B cell (primary cell): ENCODE data around the gene PCDHA6. TPM values are rescaled to one million over a fixed set of nuclear protein-coding genes. Genes with fewer than 3 reads are reported as not detected.
"Not testable (repeated sequence)": the region's sequence is repeated elsewhere in the genome, so short reads cannot be mapped to it uniquely, and the experiment has no call there.

Experiments
- ATAC-seq: fragments of 200-7000 bp; cut with Tn5 transposase; one replicate; pipeline ENCODE4 v1.10.0; 2021; ENCODE audit warnings: low read depth, mild to moderate bottlenecking, moderate number of reproducible peaks, moderate library complexity
- CTCF ChIA-PET: fragments of 350-600 bp; sonication (Branson Sonifier 250); formaldehyde crosslinking; loops from one replicate; lab custom pipeline; 2021; ENCODE audit warnings: antibody characterized with exemption, inconsistent platforms; lab: Charles Lee
- POLR2A ChIA-PET: fragments of 350-600 bp; sonication (Branson Sonifier 250); formaldehyde crosslinking; loops from one replicate; lab custom pipeline; 2021; ENCODE audit warnings: antibody characterized with exemption; lab: Charles Lee
- DNase-seq: peaks from one replicate; pipeline ENCODE4 v3.0.0; 2013
- H2AFZ ChIP-seq: 2 replicates; pipeline ENCODE4 v1.6.1; 2012; ENCODE audit warnings: mild to moderate bottlenecking, low read depth, low read length; ENCODE audit not compliant: insufficient read depth, poor library complexity, severe bottlenecking
- H3K27ac ChIP-seq, 2 donors: 1 replicate in 1 of 2; 2 replicates in 1 of 2; pipeline ENCODE4 v1.5.1; 2012 to 2013; ENCODE audit warnings: low read length in 2 of 2, mild to moderate bottlenecking in 2 of 2, moderate library complexity in 1 of 2
- H3K27me3 ChIP-seq, 4 experiments: fragments of 200-600 bp in 1 of 4; sonication (generic) in 1 of 4; replicated peaks in 1 of 4; 1 replicate in 2 of 4; 2 replicates in 2 of 4; pipeline versions ENCODE4 v1.6.1 to v1.7.0; 2013 to 2016; ENCODE audit warnings: low read length in 3 of 4, mild to moderate bottlenecking in 2 of 4, mixed read lengths in 1 of 4, moderate library complexity in 1 of 4; ENCODE audit not compliant: insufficient read depth in 4 of 4, control insufficient read depth in 3 of 4; ENCODE audit errors: control extremely low read depth in 1 of 4
- H3K36me3 ChIP-seq, 2 experiments: replicated peaks in 1 of 2; 1 replicate in 1 of 2; 2 replicates in 1 of 2; pipeline versions ENCODE4 v1.6.1 to v1.7.1; 2013; ENCODE audit warnings: low read length in 1 of 2; ENCODE audit not compliant: insufficient read depth in 2 of 2, control insufficient read depth in 1 of 2; ENCODE audit errors: control extremely low read depth in 1 of 2, extremely low read depth in 1 of 2
- H3K4me1 ChIP-seq, 2 donors: fragments of 200-600 bp in 1 of 2; sonication (generic) in 1 of 2; 1 replicate in 1 of 2; 2 replicates in 1 of 2; pipeline versions ENCODE4 v1.5.1 to v1.6.1; 2013 to 2017; ENCODE audit warnings: low read length in 2 of 2; ENCODE audit not compliant: control insufficient read depth in 2 of 2, insufficient read depth in 2 of 2
- H3K4me2 ChIP-seq: replicated peaks from 2 replicates; pipeline ENCODE3; 2012; ENCODE audit warnings: mild to moderate bottlenecking, low read depth, low read length; ENCODE audit not compliant: poor library complexity, severe bottlenecking
- H3K4me3 ChIP-seq, 5 experiments: fragments of 200-600 bp in 1 of 5; sonication (generic) in 1 of 5; 1 replicate in 3 of 5; 2 replicates in 2 of 5; pipeline versions ENCODE4 v1.5.1 to v1.7.0; 2011 to 2016; ENCODE audit warnings: low read length in 4 of 5, mild to moderate bottlenecking in 4 of 5, low read depth in 2 of 5, control low read depth in 1 of 5, moderate library complexity in 1 of 5; ENCODE audit not compliant: insufficient read depth in 1 of 5; ENCODE audit errors: control extremely low read depth in 1 of 5, extremely low read depth in 1 of 5
- H3K79me2 ChIP-seq: fragments of 200-600 bp; sonication (generic); one replicate; pipeline ENCODE4 v1.6.0; 2016; ENCODE audit warnings: low read length; ENCODE audit not compliant: control insufficient read depth, insufficient read depth
- H3K9ac ChIP-seq: fragments of 200-600 bp; sonication (generic); 2 replicates; pipeline ENCODE4 v1.6.1; 2017; ENCODE audit warnings: mild to moderate bottlenecking, low read length, moderate library complexity
- H3K9me3 ChIP-seq, 3 donors: one replicate each; pipeline versions ENCODE4 v1.6.1 to v1.7.1; 2013; ENCODE audit warnings: low read length in 2 of 3; ENCODE audit not compliant: control insufficient read depth in 2 of 3, insufficient read depth in 1 of 3; ENCODE audit errors: control extremely low read depth in 1 of 3
- H4K20me1 ChIP-seq: 2 replicates; pipeline ENCODE4 v1.6.0; 2012; ENCODE audit warnings: mild to moderate bottlenecking, low read length; ENCODE audit not compliant: insufficient read depth, control insufficient read depth, poor library complexity, severe bottlenecking
- H3K27ac Mint-ChIP-seq: one replicate; pipeline ENCODE4 v1.8.0; 2021; ENCODE audit warnings: mixed read lengths
- H3K27me3 Mint-ChIP-seq: one replicate; pipeline ENCODE4 v1.8.0; 2021; ENCODE audit warnings: mixed read lengths
- H3K4me1 Mint-ChIP-seq: one replicate; pipeline ENCODE4 v1.8.0; 2021; ENCODE audit warnings: mixed read lengths
- H3K4me3 Mint-ChIP-seq: one replicate; pipeline ENCODE4 v1.8.0; 2021; ENCODE audit warnings: mixed read lengths
- H3K9me3 Mint-ChIP-seq: one replicate; pipeline ENCODE4 v1.8.0; 2022; ENCODE audit warnings: mixed read lengths; ENCODE audit not compliant: insufficient read depth
- EZH2 ChIP-seq: IDR thresholded peaks from 2 replicates; pipeline ENCODE4 v1.6.1; 2012; ENCODE audit warnings: borderline replicate concordance, low read depth, mild to moderate bottlenecking, moderate library complexity, low read length; ENCODE audit not compliant: insufficient read depth, poor library complexity, severe bottlenecking
- WGBS: methylation state at CpG from one replicate; pipeline ENCODE4 v1.1.5; 2013; ENCODE audit warnings: missing lambda C conversion rate; ENCODE audit not compliant: insufficient coverage; 5-methylcytosine and 5-hydroxymethylcytosine counted together
- intact Hi-C: fragments of 100-400 bp; cut with micrococcal nuclease; formaldehyde crosslinking; loops from one replicate; pipeline ENCODE4 v1.10.0; 2022
- polyA plus RNA-seq: library from polyadenylated mRNA; depleted of rRNA; stranded (reverse); fragments of >200 nt; gene quantifications from 2 replicates; pipeline ENCODE4 v1.2.3, GENCODE V29; 2012
- total RNA-seq, 2 donors: library from RNA; stranded (reverse); fragments of 120-200 nt in 1 of 2; gene quantifications; 1 replicate in 1 of 2; 2 replicates in 1 of 2; pipeline versions ENCODE4 v1.2.3 to v1.2.4, GENCODE V29; 2013 to 2022
- TF ChIP-seq, protein P1 (sequence below): fragments of 200-600 bp; IDR thresholded peaks from one replicate; pipeline ENCODE4 v1.8.0; 2022; ENCODE audit warnings: antibody characterized with exemption, mild to moderate bottlenecking

Gene PCDHA6
- total and polyA plus RNA-seq, 2 donors (not counting 1 experiment from before 2014, with no cell fraction given) = not detected

DNA sequence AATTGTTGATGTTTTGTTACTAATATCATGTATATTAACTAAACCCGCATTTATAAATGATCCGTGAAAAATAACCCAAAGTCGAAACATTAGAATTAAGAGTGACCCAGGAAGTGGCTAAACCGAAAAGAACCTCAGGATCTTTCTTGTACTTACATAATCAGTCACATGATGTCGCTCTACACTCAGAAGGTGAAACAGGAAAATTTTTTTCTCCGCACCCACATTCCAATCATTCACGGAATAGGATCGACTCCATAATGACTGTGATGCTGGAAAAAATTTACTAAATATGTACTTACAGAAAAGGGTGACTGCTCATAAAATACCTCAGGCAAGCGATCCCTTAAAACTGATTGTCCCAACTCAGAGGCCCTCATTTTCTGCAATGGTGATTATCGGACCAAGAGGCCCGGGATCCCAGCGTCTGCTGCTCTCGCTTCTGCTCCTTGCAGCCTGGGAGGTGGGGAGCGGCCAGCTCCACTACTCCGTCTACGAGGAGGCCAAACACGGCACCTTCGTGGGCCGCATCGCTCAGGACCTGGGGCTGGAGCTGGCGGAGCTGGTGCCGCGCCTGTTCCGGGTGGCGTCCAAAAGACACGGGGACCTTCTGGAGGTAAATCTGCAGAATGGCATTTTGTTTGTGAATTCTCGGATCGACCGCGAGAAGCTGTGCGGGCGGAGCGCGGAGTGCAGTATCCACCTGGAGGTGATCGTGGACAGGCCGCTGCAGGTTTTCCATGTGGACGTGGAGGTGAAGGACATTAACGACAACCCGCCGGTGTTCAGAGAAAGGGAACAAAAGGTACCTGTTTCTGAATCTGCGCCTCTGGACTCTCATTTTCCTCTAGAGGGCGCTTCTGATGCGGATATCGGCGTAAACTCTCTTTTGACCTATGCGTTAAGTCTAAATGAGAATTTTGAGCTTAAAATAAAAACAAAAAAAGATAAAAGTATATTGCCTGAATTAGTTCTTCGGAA is 47.6 kb downstream of the PCDHA6 start, which contains the start of gene PCDHA12:
PCDHA12 (plus strand) TSS at position 224 of the 981 bp plus-strand sequence; CDS start at position 389, 165 bp downstream.
- no peaks in the 10 kb centered on the region for H3K36me3 ChIP-seq
- CTCF ChIA-PET = no interaction called here
- no peak within 1 kb of the TSS for H3K27ac ChIP-seq
- H3K4me3 ChIP-seq = no peak within 1 kb of the TSS
- no peak within 1 kb of the TSS for H3K9ac ChIP-seq
- TF ChIP-seq, protein P1, sequence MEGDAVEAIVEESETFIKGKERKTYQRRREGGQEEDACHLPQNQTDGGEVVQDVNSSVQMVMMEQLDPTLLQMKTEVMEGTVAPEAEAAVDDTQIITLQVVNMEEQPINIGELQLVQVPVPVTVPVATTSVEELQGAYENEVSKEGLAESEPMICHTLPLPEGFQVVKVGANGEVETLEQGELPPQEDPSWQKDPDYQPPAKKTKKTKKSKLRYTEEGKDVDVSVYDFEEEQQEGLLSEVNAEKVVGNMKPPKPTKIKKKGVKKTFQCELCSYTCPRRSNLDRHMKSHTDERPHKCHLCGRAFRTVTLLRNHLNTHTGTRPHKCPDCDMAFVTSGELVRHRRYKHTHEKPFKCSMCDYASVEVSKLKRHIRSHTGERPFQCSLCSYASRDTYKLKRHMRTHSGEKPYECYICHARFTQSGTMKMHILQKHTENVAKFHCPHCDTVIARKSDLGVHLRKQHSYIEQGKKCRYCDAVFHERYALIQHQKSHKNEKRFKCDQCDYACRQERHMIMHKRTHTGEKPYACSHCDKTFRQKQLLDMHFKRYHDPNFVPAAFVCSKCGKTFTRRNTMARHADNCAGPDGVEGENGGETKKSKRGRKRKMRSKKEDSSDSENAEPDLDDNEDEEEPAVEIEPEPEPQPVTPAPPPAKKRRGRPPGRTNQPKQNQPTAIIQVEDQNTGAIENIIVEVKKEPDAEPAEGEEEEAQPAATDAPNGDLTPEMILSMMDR = no peak
- no peak for TF ChIP-seq EZH2
- WGBS = 31% methylated on average over 35 of the region's 47 CpGs
- POLR2A ChIA-PET = no interaction called here
- H2AFZ ChIP-seq = no peak within 1 kb of the TSS
- no peaks in the 10 kb centered on the region for H4K20me1 ChIP-seq
- Mint-ChIP-seq H3K9me3 (peaks cover 2% of the 10 kb centered on the region), H3K27me3 (peaks cover 20% of the 10 kb centered on the region), H3K4me1 (no peaks in the 10 kb centered on the region), H3K4me3 (no peak within 1 kb of the TSS), H3K27ac (no peak within 1 kb of the TSS)
- DNase-seq (no peak), ATAC-seq (no peak)
- H3K4me2 ChIP-seq = no peak within 1 kb of the TSS
- intact Hi-C loops = no loop called here
- H3K9me3 ChIP-seq = peaks cover 0 to 32% (median 8%) of the 10 kb centered on the region in 3 donors
- no peaks in the 10 kb centered on the region for H3K4me1 ChIP-seq
- no peaks in the 10 kb centered on the region for H3K79me2 ChIP-seq
- H3K27me3 ChIP-seq = peaks cover 0 to 16% (median 12%) of the 10 kb centered on the region in 4 experiments

DNA sequence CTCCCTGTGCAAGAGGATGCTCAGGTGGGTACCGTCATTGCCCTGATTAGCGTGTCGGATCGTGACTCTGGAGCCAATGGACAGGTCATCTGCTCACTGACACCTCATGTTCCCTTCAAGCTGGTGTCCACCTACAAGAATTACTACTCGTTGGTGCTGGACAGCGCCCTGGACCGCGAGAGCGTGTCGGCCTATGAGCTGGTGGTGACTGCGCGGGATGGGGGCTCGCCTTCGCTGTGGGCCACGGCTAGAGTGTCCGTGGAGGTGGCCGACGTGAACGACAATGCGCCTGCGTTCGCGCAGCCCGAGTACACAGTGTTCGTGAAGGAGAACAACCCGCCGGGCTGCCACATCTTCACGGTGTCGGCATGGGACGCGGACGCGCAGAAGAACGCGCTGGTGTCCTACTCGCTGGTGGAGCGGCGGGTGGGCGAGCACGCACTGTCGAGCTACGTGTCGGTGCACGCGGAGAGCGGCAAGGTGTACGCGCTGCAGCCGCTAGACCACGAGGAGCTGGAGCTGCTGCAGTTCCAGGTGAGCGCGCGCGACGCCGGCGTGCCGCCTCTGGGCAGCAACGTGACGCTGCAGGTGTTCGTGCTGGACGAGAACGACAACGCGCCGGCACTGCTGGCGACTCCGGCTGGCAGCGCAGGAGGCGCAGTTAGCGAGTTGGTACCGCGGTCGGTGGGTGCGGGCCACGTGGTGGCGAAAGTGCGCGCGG is 48.9 kb downstream of the PCDHA6 start:
- not testable (repeated sequence) for H2AFZ ChIP-seq
- peaks cover 31% of the 10 kb centered on the region for H3K27me3 Mint-ChIP-seq
- peaks cover 0 to 16% (median 12%) of the 10 kb centered on the region in 4 experiments for H3K27me3 ChIP-seq

More for the DNA sequence above, 48.9 kb downstream of the PCDHA6 start:
- peaks cover 3 to 22% (median 8%) of the 10 kb centered on the region in 3 donors for H3K9me3 ChIP-seq
- intact Hi-C loops, H3K9ac ChIP-seq, ATAC-seq, CTCF ChIA-PET, POLR2A ChIA-PET, H3K4me3 Mint-ChIP-seq, H3K36me3 ChIP-seq, H3K4me3 ChIP-seq, H3K4me1 ChIP-seq, DNase-seq, H4K20me1 ChIP-seq, H3K4me2 ChIP-seq, H3K27ac Mint-ChIP-seq, H3K4me1 Mint-ChIP-seq, H3K27ac ChIP-seq, H3K79me2 ChIP-seq, H3K9me3 Mint-ChIP-seq: not testable (repeated sequence)
- 55% methylated on average over 80 of the region's 80 CpGs for WGBS
